DOHH2 (cell line): ENCODE measurements around the gene TMEM38A.

Experiments used
- H3F3A ChIP-seq: fragments of 200-600 bp; sonication (generic), shearing (Covaris generic); 2 replicates; pipeline ENCODE4 v1.6.0; 2016; ENCODE audit warnings: antibody characterized with exemption, mild to moderate bottlenecking; ENCODE audit not compliant: control insufficient read depth, insufficient read depth
- H3K27ac ChIP-seq: fragments of 200-600 bp; sonication (generic); 2 replicates; pipeline ENCODE4 v1.5.1; 2014; ENCODE audit warnings: low read depth, mild to moderate bottlenecking, low read length, moderate library complexity
- H3K27me3 ChIP-seq: fragments of 200-600 bp; sonication (generic); 2 replicates; pipeline ENCODE4 v1.6.1; 2014; ENCODE audit warnings: mild to moderate bottlenecking, low read length, mixed read lengths; ENCODE audit not compliant: control insufficient read depth
- H3K36me3 ChIP-seq: fragments of 200-600 bp; sonication (generic); 2 replicates; pipeline ENCODE4 v1.6.1; 2014; ENCODE audit warnings: mild to moderate bottlenecking, low read length, moderate library complexity, mixed read lengths; ENCODE audit not compliant: control insufficient read depth
- H3K4me1 ChIP-seq: fragments of 200-600 bp; sonication (generic); 2 replicates; pipeline ENCODE4 v1.6.1; 2014; ENCODE audit warnings: mild to moderate bottlenecking, low read length, mixed read lengths; ENCODE audit not compliant: control insufficient read depth
- H3K4me2 ChIP-seq: fragments of 200-600 bp; sonication (generic); 2 replicates; pipeline ENCODE4 v1.6.0; 2014; ENCODE audit warnings: mild to moderate bottlenecking, low read length, moderate library complexity
- H3K4me3 ChIP-seq: fragments of 200-600 bp; sonication (generic); 2 replicates; pipeline ENCODE4 v1.5.1; 2014; ENCODE audit warnings: mild to moderate bottlenecking, low read length, mixed read lengths
- H3K79me2 ChIP-seq: fragments of 200-600 bp; sonication (generic); 2 replicates; pipeline ENCODE4 v1.6.1; 2014; ENCODE audit warnings: mild to moderate bottlenecking, low read length, mixed read lengths; ENCODE audit not compliant: control insufficient read depth
- H3K9me2 ChIP-seq: fragments of 200-600 bp; sonication (generic); replicated peaks from 2 replicates; pipeline ENCODE4 v1.6.1; 2014; ENCODE audit warnings: mild to moderate bottlenecking, low read length, mixed read lengths; ENCODE audit not compliant: control insufficient read depth
- H3K9me3 ChIP-seq: fragments of 200-600 bp; sonication (generic); 2 replicates; pipeline ENCODE4 v1.6.1; 2014; ENCODE audit warnings: antibody characterized with exemption, low read length, mixed read lengths; ENCODE audit not compliant: control insufficient read depth, insufficient read depth
- H4K20me1 ChIP-seq: fragments of 200-600 bp; sonication (generic); 2 replicates; pipeline ENCODE4 v1.6.0; 2014; ENCODE audit warnings: low read depth, mild to moderate bottlenecking, antibody characterized with exemption, low read length, moderate library complexity; ENCODE audit not compliant: control insufficient read depth, insufficient read depth
- CTCF ChIP-seq: fragments of 200-600 bp; sonication (generic); IDR thresholded peaks from one replicate; pipeline ENCODE4 v1.5.1; 2014; ENCODE audit warnings: antibody characterized with exemption, mild to moderate bottlenecking, low read depth, low read length; ENCODE audit not compliant: poor library complexity, severe bottlenecking
- EZH2phosphoT487 ChIP-seq: fragments of 200-600 bp; sonication (generic); IDR thresholded peaks from 2 replicates; pipeline ENCODE4 v1.6.1; 2017; ENCODE audit warnings: borderline replicate concordance, mild to moderate bottlenecking, antibody characterized with exemption, low read length, moderate library complexity, mixed read lengths

TMEM38A gene

GRCh38 chr19:16652854-16653253, 8.1 kb upstream of the TMEM38A start:
- TF ChIP-seq CTCF (no peak), EZH2phosphoT487 (no peak)
- Histone ChIP-seq H3K4me1 (no peaks in the 10 kb centered on the region; the same call in 1 of the 2 replicates), H3K27ac (no peak overlapping the region), H3K36me3 (peaks cover 90% of the 10 kb centered on the region), H4K20me1 (peaks cover 11% of the 10 kb centered on the region), H3K79me2 (peaks cover 70% of the 10 kb centered on the region), H3K27me3 (no peaks in the 10 kb centered on the region), H3F3A (peaks cover under 1% of the 10 kb centered on the region), H3K9me3 (no peaks in the 10 kb centered on the region), H3K4me2 (no peak overlapping the region), H3K4me3 (no peak overlapping the region), H3K9me2 (no peaks in the 10 kb centered on the region)

GRCh38 chr19:16654140-16654539, 6.8 kb upstream of the TMEM38A start:
- H3K36me3 ChIP-seq = peaks cover 93% of the 10 kb centered on the region
- H3K9me3 ChIP-seq = no peaks in the 10 kb centered on the region
- no peaks in the 10 kb centered on the region; the same call in 1 of the 2 replicates for H3F3A ChIP-seq
- H3K27ac ChIP-seq = no peak overlapping the region
- no peaks in the 10 kb centered on the region for H3K27me3 ChIP-seq
- no peaks in the 10 kb centered on the region for H3K9me2 ChIP-seq
- H3K4me3 ChIP-seq = no peak overlapping the region
- TF ChIP-seq EZH2phosphoT487 = no peak
- TF ChIP-seq CTCF = no peak
- peaks cover 11% of the 10 kb centered on the region for H3K4me1 ChIP-seq
- peaks cover 76% of the 10 kb centered on the region for H3K79me2 ChIP-seq
- H3K4me2 ChIP-seq = no peak overlapping the region
- peaks cover 24% of the 10 kb centered on the region for H4K20me1 ChIP-seq

- no peak overlapping the region for H3K4me2 ChIP-seq
- no peaks in the 10 kb centered on the region for H3K9me2 ChIP-seq
- H3K27me3 ChIP-seq = no peaks in the 10 kb centered on the region
- peaks cover 81% of the 10 kb centered on the region for H3K79me2 ChIP-seq
- peaks cover 15% of the 10 kb centered on the region for H3K4me1 ChIP-seq
- H3K36me3 ChIP-seq = peaks cover 97% of the 10 kb centered on the region
- no peak overlapping the region for H3K27ac ChIP-seq
- H3K4me3 ChIP-seq = no peak overlapping the region
- no peak for TF ChIP-seq CTCF
- no peak for TF ChIP-seq EZH2phosphoT487
- peaks cover 28% of the 10 kb centered on the region for H4K20me1 ChIP-seq
- H3F3A ChIP-seq = no peaks in the 10 kb centered on the region; the same call in 1 of the 2 replicates
- no peaks in the 10 kb centered on the region for H3K9me3 ChIP-seq
These were observed 6.3 kb upstream of the TMEM38A start for GRCh38 chr19:16654627-16655026.
